ENCODE measurements around the gene SNRNP27. TPM values are rescaled to one million over a fixed set of nuclear protein-coding genes. Genes with fewer than 3 reads are reported as not detected.

The SNRNP27 gene
- total RNA-seq, 4 donors from 2014 or later: 8.2 to 64.6 (median 49.9) TPM

DNA sequence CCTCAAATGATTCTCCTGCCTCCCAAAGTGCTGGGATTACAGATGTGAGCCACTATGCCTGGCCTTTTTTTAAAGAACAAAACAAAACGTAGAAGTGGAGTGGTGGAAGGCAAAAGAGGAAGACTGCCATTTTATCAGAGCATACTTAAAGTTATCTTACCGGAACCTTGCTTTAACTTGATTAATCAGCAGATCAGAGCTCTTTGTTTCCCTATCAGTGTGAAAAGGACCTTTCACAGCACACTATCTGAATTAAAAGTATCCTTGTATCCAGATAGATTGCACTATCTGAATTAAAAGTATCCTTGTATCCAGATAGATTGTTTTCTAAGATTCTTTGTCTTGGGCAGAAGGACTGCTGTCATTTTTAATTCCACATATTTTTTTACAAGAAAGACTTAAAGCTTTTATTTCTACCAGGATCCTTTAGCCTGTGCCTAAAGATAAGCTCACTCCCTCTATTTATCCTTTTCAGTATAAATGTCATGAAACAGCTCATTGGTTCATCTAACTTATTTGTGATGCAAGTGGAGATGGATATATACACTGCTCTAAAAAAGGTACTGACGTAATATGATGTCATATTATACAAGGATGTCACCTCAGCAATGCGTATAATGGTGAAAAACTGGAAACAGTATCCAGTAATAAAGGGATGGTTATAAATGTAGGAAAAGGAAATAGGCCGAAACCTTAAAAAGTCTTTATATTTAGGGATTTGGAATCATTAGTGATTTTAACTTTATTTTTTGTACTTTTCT is 46.5 kb upstream of the SNRNP27 start:
- no peak for TF ChIP-seq POLR2A (IDR thresholded peaks at IDR 0.05)
- TF ChIP-seq, protein P1, sequence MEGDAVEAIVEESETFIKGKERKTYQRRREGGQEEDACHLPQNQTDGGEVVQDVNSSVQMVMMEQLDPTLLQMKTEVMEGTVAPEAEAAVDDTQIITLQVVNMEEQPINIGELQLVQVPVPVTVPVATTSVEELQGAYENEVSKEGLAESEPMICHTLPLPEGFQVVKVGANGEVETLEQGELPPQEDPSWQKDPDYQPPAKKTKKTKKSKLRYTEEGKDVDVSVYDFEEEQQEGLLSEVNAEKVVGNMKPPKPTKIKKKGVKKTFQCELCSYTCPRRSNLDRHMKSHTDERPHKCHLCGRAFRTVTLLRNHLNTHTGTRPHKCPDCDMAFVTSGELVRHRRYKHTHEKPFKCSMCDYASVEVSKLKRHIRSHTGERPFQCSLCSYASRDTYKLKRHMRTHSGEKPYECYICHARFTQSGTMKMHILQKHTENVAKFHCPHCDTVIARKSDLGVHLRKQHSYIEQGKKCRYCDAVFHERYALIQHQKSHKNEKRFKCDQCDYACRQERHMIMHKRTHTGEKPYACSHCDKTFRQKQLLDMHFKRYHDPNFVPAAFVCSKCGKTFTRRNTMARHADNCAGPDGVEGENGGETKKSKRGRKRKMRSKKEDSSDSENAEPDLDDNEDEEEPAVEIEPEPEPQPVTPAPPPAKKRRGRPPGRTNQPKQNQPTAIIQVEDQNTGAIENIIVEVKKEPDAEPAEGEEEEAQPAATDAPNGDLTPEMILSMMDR (IDR thresholded peaks at IDR 0.05): no peak
- intact Hi-C loops (cut with DNase I; ENCODE audit: low total_unique reads): no loop called here
- H3K4me3 ChIP-seq: no peak overlapping the region
- DNase-seq: no peak
- no peaks in the 10 kb centered on the region for H3K9me3 ChIP-seq
- H3K27ac ChIP-seq: no peak overlapping the region
- no peaks in the 10 kb centered on the region for H3K36me3 ChIP-seq
- H3K4me1 ChIP-seq: no peaks in the 10 kb centered on the region
- no peaks in the 10 kb centered on the region for H3K27me3 ChIP-seq

DNA sequence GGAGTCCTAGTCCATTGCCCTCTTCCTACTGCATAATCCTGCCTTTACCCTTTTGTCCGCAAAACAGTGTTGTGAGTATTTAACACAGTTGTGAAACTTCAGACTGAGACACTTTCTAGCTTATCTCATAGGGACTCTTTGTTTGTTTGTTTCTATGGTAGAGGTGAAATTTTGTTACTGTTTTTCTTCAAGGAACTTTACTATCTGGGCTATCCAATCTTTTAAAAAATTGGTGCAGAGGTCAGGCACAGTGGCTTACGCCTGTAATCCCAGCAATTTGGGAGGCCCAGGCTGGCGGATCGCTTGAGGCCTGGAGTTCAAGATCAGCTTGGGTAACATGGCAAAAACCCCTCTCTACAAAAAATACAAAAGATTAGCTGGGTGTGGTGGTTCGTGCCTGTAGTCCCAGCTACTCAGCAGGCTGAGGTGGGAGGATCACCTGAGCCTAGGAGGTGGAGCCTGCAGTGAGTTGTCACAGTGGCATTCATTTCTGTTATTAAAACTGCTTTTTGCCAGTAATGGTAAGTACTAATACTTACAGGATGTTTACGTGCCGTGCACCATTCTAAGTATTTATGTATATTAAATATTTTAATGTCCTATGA is 45.5 kb upstream of the SNRNP27 start:
- Histone ChIP-seq H3K27ac (no peak overlapping the region), H3K4me1 (no peaks in the 10 kb centered on the region), H3K4me3 (no peak overlapping the region), H3K9me3 (no peaks in the 10 kb centered on the region), H3K36me3 (no peaks in the 10 kb centered on the region), H3K27me3 (no peaks in the 10 kb centered on the region)
- intact Hi-C loops (cut with DNase I; ENCODE audit: low total_unique reads): no loop called here
- TF ChIP-seq, protein P1 (IDR thresholded peaks at IDR 0.05): no peak
- TF ChIP-seq POLR2A (IDR thresholded peaks at IDR 0.05): no peak
- no peak for DNase-seq

DNA sequence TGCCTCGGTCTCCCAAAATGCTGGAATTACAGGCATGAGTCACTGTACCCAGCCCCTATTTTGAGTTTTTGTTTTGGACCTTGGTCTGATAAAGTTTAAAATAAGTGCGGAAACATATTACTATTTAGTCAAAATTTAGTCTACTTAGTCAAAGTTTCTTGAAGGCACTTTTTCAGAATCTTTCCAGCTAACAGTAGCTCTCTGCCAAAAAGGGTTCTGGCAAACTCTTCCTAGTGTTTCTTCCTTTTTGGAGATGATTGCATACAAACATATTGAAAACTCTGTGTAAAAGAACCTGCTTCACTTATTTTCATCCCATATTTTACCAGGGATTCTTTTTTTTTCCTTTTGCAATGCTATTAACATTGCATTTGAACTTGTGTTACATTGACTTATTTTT is 35.5 kb upstream of the SNRNP27 start:
- Histone ChIP-seq H3K4me1 (no peaks in the 10 kb centered on the region), H3K4me3 (no peak overlapping the region), H3K36me3 (no peaks in the 10 kb centered on the region), H3K9me3 (no peaks in the 10 kb centered on the region), H3K27me3 (no peaks in the 10 kb centered on the region), H3K27ac (no peak overlapping the region)
- TF ChIP-seq POLR2A (IDR thresholded peaks at IDR 0.05): no peak
- TF ChIP-seq, protein P1 (IDR thresholded peaks at IDR 0.05): no peak
- DNase-seq: no peak
- intact Hi-C loops (cut with DNase I; ENCODE audit: low total_unique reads): no loop called here

DNA sequence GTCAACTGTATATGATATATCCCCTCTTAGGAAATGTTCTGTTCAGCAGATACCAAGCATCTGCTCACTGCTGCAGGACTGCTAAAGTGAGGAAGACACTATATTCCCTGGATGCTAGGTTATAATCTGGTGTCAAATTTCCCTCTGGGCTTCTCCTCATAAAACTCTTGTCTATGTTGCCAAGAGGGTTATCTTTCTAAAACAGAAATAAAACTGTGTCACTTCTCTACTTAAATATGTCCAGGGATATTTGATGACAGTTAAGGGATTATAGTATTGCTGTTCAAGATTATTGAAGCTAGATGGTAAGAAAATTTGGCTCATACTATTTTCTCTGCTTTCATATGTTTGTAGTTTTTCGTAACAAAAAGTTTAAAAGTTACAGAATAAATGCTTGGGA is 30.5 kb upstream of the SNRNP27 start:
- H3K4me3 ChIP-seq: no peak overlapping the region
- no peak overlapping the region for H3K27ac ChIP-seq
- DNase-seq: no peak
- no peak for TF ChIP-seq POLR2A (IDR thresholded peaks at IDR 0.05)
- TF ChIP-seq, protein P1 (IDR thresholded peaks at IDR 0.05): no peak
- intact Hi-C loops (cut with DNase I; ENCODE audit: low total_unique reads): no loop called here
- no peaks in the 10 kb centered on the region for H3K9me3 ChIP-seq
- H3K4me1 ChIP-seq: no peaks in the 10 kb centered on the region
- H3K27me3 ChIP-seq: no peaks in the 10 kb centered on the region
- no peaks in the 10 kb centered on the region for H3K36me3 ChIP-seq

DNA sequence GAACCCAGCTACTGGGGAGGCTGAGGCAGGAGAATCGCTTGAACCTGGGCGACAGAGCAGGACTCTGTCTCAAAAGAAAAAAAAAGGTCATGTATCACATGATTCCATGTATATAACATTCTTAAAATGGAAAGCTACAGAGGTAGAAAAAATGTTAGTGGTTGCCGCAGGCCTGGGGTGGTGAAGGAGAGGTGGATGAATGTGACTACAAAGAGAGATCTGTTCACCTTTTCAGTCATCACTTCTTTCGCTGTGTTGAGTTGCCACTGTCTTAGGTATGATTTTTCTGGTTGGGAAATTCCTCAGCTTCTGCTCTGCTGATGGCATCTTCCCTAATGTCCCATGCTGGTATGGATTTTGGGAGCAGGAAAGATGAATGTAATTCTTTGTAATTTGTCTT is 5.3 kb upstream of the SNRNP27 start:
- DNase-seq: no peak
- no peaks in the 10 kb centered on the region for H3K9me3 ChIP-seq
- TF ChIP-seq, protein P1 (IDR thresholded peaks at IDR 0.05): no peak
- TF ChIP-seq POLR2A (IDR thresholded peaks at IDR 0.05): no peak
- H3K27ac ChIP-seq: no peak overlapping the region
- intact Hi-C loops (cut with DNase I; ENCODE audit: low total_unique reads): no loop called here
- no peaks in the 10 kb centered on the region for H3K27me3 ChIP-seq
- no peaks in the 10 kb centered on the region for H3K36me3 ChIP-seq
- H3K4me3 ChIP-seq: no peak overlapping the region
- no peaks in the 10 kb centered on the region for H3K4me1 ChIP-seq
